H1 (cell line): ENCODE results near the gene ZFAND3. TPM values are rescaled to one million over a fixed set of nuclear protein-coding genes. Genes with fewer than 3 reads are reported as not detected.

Source experiments
- CTCF ChIA-PET: fragments of 300-600 bp; sonication (Branson Sonifier 250); formaldehyde crosslinking; loops from one replicate; lab custom pipeline; 2021; ENCODE audit not compliant: partially characterized antibody; lab: Charles Lee
- POLR2A ChIA-PET: fragments of 300-600 bp; sonication (Branson Sonifier 250); formaldehyde crosslinking; loops from one replicate; lab custom pipeline; 2021; ENCODE audit warnings: inconsistent platforms; ENCODE audit not compliant: partially characterized antibody; lab: Charles Lee
- DNase-seq, 2 experiments: peaks; one replicate each; pipeline versions ENCODE4 v3.0.0 to v3.0.0-alpha.2; 2010 to 2022; ENCODE audit warnings: low spot score in 2 of 2, low read depth in 1 of 2, mixed read lengths in 1 of 2
- FAIRE-seq: peaks from 2 replicates; lab custom pipeline; 2011; peaks lifted over from hg19 to GRCh38; lab: Jason Lieb, UNC
- H2AFZ ChIP-seq: 2 replicates; pipeline ENCODE4 v1.8.1; 2012; ENCODE audit warnings: low read length, inconsistent platforms
- H2AK5ac ChIP-seq: 2 replicates; pipeline ENCODE4 v1.6.1; 2013; ENCODE audit warnings: low read depth, low read length
- H2BK120ac ChIP-seq: replicated peaks from 2 replicates; pipeline ENCODE3; 2013; ENCODE audit warnings: low read depth, low read length, inconsistent platforms
- H2BK12ac ChIP-seq: 2 replicates; pipeline ENCODE4 v1.6.1; 2013; ENCODE audit warnings: low read depth, low read length
- H2BK15ac ChIP-seq: 2 replicates; pipeline ENCODE4 v1.6.1; 2013; ENCODE audit warnings: low read length
- H2BK20ac ChIP-seq: 2 replicates; pipeline ENCODE4 v1.6.1; 2013; ENCODE audit warnings: low read length
- H2BK5ac ChIP-seq: 2 replicates; pipeline ENCODE4 v1.6.1; 2013; ENCODE audit warnings: low read depth, low read length
- H3K14ac ChIP-seq: 2 replicates; pipeline ENCODE4 v1.6.1; 2013; ENCODE audit warnings: inconsistent platforms; ENCODE audit not compliant: insufficient read length
- H3K18ac ChIP-seq: 2 replicates; pipeline ENCODE4 v1.6.1; 2013; ENCODE audit warnings: low read length; ENCODE audit errors: extremely low read depth
- H3K23ac ChIP-seq: 2 replicates; pipeline ENCODE4 v1.6.1; 2013; ENCODE audit warnings: inconsistent platforms; ENCODE audit not compliant: insufficient read length
- H3K23me2 ChIP-seq: 2 replicates; pipeline ENCODE4 v1.6.1; 2013; ENCODE audit warnings: low read depth, low read length
- H3K27ac ChIP-seq: 2 replicates; pipeline ENCODE4 v1.6.1; 2011; ENCODE audit warnings: low read depth, low read length, inconsistent platforms
- H3K27me3 ChIP-seq, 4 experiments: replicated peaks in 1 of 4; 1 replicate in 1 of 4; 2 replicates in 3 of 4; pipeline versions ENCODE4 v1.6.1 to v1.8.1; 2011 to 2013; ENCODE audit warnings: low read length in 3 of 4, mild to moderate bottlenecking in 3 of 4, inconsistent platforms in 2 of 4, mixed read lengths in 2 of 4, moderate library complexity in 1 of 4; ENCODE audit not compliant: control insufficient read depth in 3 of 4, insufficient read depth in 3 of 4; ENCODE audit errors: extremely low read depth in 1 of 4
- H3K36me3 ChIP-seq, 4 experiments: 2 replicates each; pipeline versions ENCODE4 v1.6.1 to v1.8.1; 2011 to 2013; ENCODE audit warnings: mild to moderate bottlenecking in 4 of 4, low read length in 3 of 4, moderate library complexity in 2 of 4, control low read depth in 1 of 4, inconsistent platforms in 1 of 4; ENCODE audit not compliant: insufficient read depth in 4 of 4, control insufficient read depth in 2 of 4
- H3K4ac ChIP-seq: replicated peaks from 2 replicates; pipeline ENCODE3; 2013; ENCODE audit warnings: low read length, low read depth, mixed read lengths, inconsistent platforms; ENCODE audit not compliant: insufficient read length
- H3K4me1 ChIP-seq, 4 experiments: replicated peaks in 1 of 4; 1 replicate in 1 of 4; 2 replicates in 3 of 4; pipeline versions ENCODE4 v1.6.1 to v1.8.1; 2011 to 2013; ENCODE audit warnings: low read length in 3 of 4, inconsistent platforms in 2 of 4, mixed read lengths in 1 of 4; ENCODE audit not compliant: insufficient read depth in 4 of 4, control insufficient read depth in 3 of 4
- H3K4me2 ChIP-seq, 2 experiments: 2 replicates each; pipeline versions ENCODE4 v1.6.1 to v1.8.1; 2011 to 2013; ENCODE audit warnings: low read depth in 2 of 2, low read length in 2 of 2, control low read depth in 1 of 2, inconsistent platforms in 1 of 2, mild to moderate bottlenecking in 1 of 2; ENCODE audit not compliant: insufficient read depth in 1 of 2
- H3K4me3 ChIP-seq, 4 experiments: fragments of 200-600, 300-600 bp in 1 of 4; sonication (generic), shearing (Covaris generic), sonication (Bioruptor Twin) in 1 of 4; 2 replicates each; pipeline versions ENCODE4 v1.5.1 to v1.8.1; 2011 to 2016; ENCODE audit warnings: low read length in 4 of 4, low read depth in 3 of 4, control low read depth in 2 of 4, inconsistent platforms in 2 of 4, mild to moderate bottlenecking in 2 of 4, mixed read lengths in 1 of 4, moderate library complexity in 1 of 4; ENCODE audit not compliant: insufficient read depth in 2 of 4; ENCODE audit errors: extremely low read depth in 1 of 4
- H3K56ac ChIP-seq: replicated peaks from 2 replicates; pipeline ENCODE3; 2013; ENCODE audit warnings: low read depth, mild to moderate bottlenecking, mixed read lengths, low read length, inconsistent platforms; ENCODE audit not compliant: insufficient read length
- H3K79me1 ChIP-seq: 2 replicates; pipeline ENCODE4 v1.6.1; 2013; ENCODE audit warnings: low read depth, low read length, control low read depth
- H3K79me2 ChIP-seq, 2 experiments: 2 replicates each; pipeline versions ENCODE4 v1.6.1 to v1.8.1; 2012 to 2013; ENCODE audit warnings: low read length in 2 of 2, mild to moderate bottlenecking in 2 of 2, inconsistent platforms in 1 of 2; ENCODE audit not compliant: insufficient read depth in 2 of 2, control insufficient read depth in 1 of 2
- H3K9ac ChIP-seq, 4 experiments: replicated peaks in 1 of 4; 1 replicate in 1 of 4; 2 replicates in 3 of 4; pipeline versions ENCODE4 v1.6.1 to v1.8.1; 2011 to 2013; ENCODE audit warnings: low read depth in 3 of 4, low read length in 3 of 4, control low read depth in 2 of 4, mild to moderate bottlenecking in 2 of 4, moderate library complexity in 2 of 4, inconsistent platforms in 1 of 4; ENCODE audit errors: extremely low read depth in 1 of 4
- H3K9me3 ChIP-seq, 2 experiments: 2 replicates each; pipeline versions ENCODE4 v1.6.1 to v1.8.1; 2012 to 2013; ENCODE audit warnings: mild to moderate bottlenecking in 2 of 2, moderate library complexity in 2 of 2, control low read depth in 1 of 2, inconsistent platforms in 1 of 2, low read depth in 1 of 2, low read length in 1 of 2, mixed read lengths in 1 of 2; ENCODE audit not compliant: insufficient read depth in 2 of 2
- H4K20me1 ChIP-seq, 2 experiments: replicated peaks in 1 of 2; 2 replicates each; pipeline versions ENCODE3 to v1.8.1; 2011 to 2013; ENCODE audit warnings: inconsistent platforms in 2 of 2, low read length in 2 of 2, mild to moderate bottlenecking in 1 of 2; ENCODE audit not compliant: insufficient read depth in 2 of 2, control insufficient read depth in 1 of 2
- H4K5ac ChIP-seq: 2 replicates; pipeline ENCODE4 v1.6.1; 2013; ENCODE audit warnings: low read length, low read depth, mixed read lengths, inconsistent platforms; ENCODE audit not compliant: insufficient read length
- H4K8ac ChIP-seq: 2 replicates; pipeline ENCODE4 v1.8.0; 2013; ENCODE audit warnings: mild to moderate bottlenecking, moderate library complexity, low read length, inconsistent platforms; ENCODE audit not compliant: insufficient read depth; ENCODE audit errors: extremely low read depth
- H4K91ac ChIP-seq: replicated peaks from 2 replicates; pipeline ENCODE3; 2013; ENCODE audit warnings: low read length, mixed read lengths, inconsistent platforms; ENCODE audit not compliant: insufficient read length
- BRCA1 ChIP-seq: IDR thresholded peaks from 2 replicates; pipeline ENCODE4 v1.6.1; 2012; ENCODE audit warnings: low read depth, low read length, improper control_type of control experiment
- CBX5 ChIP-seq: fragments of 300-800, 300-1000 bp; sonication (generic); IDR thresholded peaks from 2 replicates; pipeline ENCODE4 v1.7.1; 2016; ENCODE audit warnings: antibody characterized with exemption, low read length, low read depth
- GTF2F1 ChIP-seq: IDR thresholded peaks from 2 replicates; pipeline ENCODE4 v1.6.1; 2012; ENCODE audit warnings: low read depth, low read length, improper control_type of control experiment, borderline replicate concordance
- TBP ChIP-seq: IDR thresholded peaks from 2 replicates; pipeline ENCODE4 v1.6.1; 2011; ENCODE audit warnings: low read depth, low read length, improper control_type of control experiment
- WGBS, 2 experiments: shearing (Covaris generic) in 1 of 2; methylation state at CpG; one replicate each; pipeline versions ENCODE4 v1.1.6 to v1.1.7; 2013 to 2015; ENCODE audit warnings: low lambda C conversion rate in 2 of 2, mixed read lengths in 2 of 2, inconsistent platforms in 1 of 2, low coverage in 1 of 2, missing lambda C conversion rate in 1 of 2; ENCODE audit not compliant: insufficient replicate concordance in 2 of 2, insufficient coverage in 1 of 2, insufficient read length in 1 of 2; ENCODE audit errors: extremely low coverage in 1 of 2, missing lambda C conversion rate in 1 of 2; 5-methylcytosine and 5-hydroxymethylcytosine counted together
- polyA plus RNA-seq, 7 experiments: library from polyadenylated mRNA; depleted of rRNA in 3 of 7; stranded (reverse) in 5 of 7; unstranded in 2 of 7; fragments of >200 nt in 5 of 7; fragments of 200-250 nt in 2 of 7; gene quantifications; 1 replicate in 5 of 7; 2 replicates in 1 of 7; 4 replicates in 1 of 7; pipeline versions ENCODE4 v1.2.1 to v1.2.3, GENCODE V29; 2011 to 2013; ENCODE audit warnings: missing spikeins in 2 of 7, mixed read lengths in 2 of 7
- total RNA-seq: library from RNA; stranded (reverse); fragmentation: NEBNext Ultra II Directional; extraction: Animal tissue kit (Norgen Biotek cat#: 25700); gene quantifications from 2 replicates; pipeline ENCODE4 v1.2.1, GENCODE V29; 2021

ZFAND3 gene
- total and polyA plus RNA-seq, 2 of the 8 experiments (the other 6 are each of a cell fraction or from before 2014, with no cell fraction given): 13.0 to 51.3 TPM

- no peaks in the 10 kb centered on the region; the same call in 1 of the 2 replicates for H3K79me1 ChIP-seq
- no peak overlapping the region for H4K5ac ChIP-seq
- peaks cover 0 to 2% (median 0%) of the 10 kb centered on the region in 4 experiments; a peak in 1 of 7 replicates for H3K4me1 ChIP-seq
- H3K27ac ChIP-seq: no peak overlapping the region
- no peak for DNase-seq
- no peak overlapping the region for H3K4me2 ChIP-seq
- H3K4ac ChIP-seq: no peak overlapping the region
- no peak overlapping the region for H2BK15ac ChIP-seq
- 90% methylated on average over 3 of the region's 3 CpGs; no CpG with 5 or more reads in 1 of the 2 experiments for WGBS, 2 experiments
- CTCF ChIA-PET: interaction anchor here (0.6 to 1.2 kb wide), 4 partner anchors 15 to 247 kb away, joined by 3 to 7 read pairs (median 4); no protein-coding TSS in a partner anchor
- FAIRE-seq: no peak
- POLR2A ChIA-PET: interaction anchor here (0.8 to 1.5 kb wide), 2 partner anchors 19 to 170 kb away, joined by 3 read pairs; no protein-coding TSS in a partner anchor
- H3K9me3 ChIP-seq: no peaks in the 10 kb centered on the region
- H3K36me3 ChIP-seq: no peaks in the 10 kb centered on the region
- no peak overlapping the region for H3K23ac ChIP-seq
- no peak overlapping the region for H2BK12ac ChIP-seq
- H3K9ac ChIP-seq: no peak overlapping the region
- peaks cover 0 to 58% of the 10 kb centered on the region in 2 experiments; a peak in 3 of 4 replicates for H3K79me2 ChIP-seq
- H4K20me1 ChIP-seq: peaks cover 0 to 1% of the 10 kb centered on the region in 2 experiments
- no peak overlapping the region for H3K18ac ChIP-seq
- no peak overlapping the region for H2BK120ac ChIP-seq
- no peak overlapping the region for H4K8ac ChIP-seq
- no peak overlapping the region for H2AFZ ChIP-seq
- no peaks in the 10 kb centered on the region for H3K27me3 ChIP-seq
- H2BK5ac ChIP-seq: no peak overlapping the region
- no peak overlapping the region for H3K14ac ChIP-seq
- H2BK20ac ChIP-seq: no peak overlapping the region
- no peaks in the 10 kb centered on the region for H3K23me2 ChIP-seq
- no peak overlapping the region for H2AK5ac ChIP-seq
- no peak overlapping the region for H4K91ac ChIP-seq
- no peak overlapping the region for H3K56ac ChIP-seq
- H3K4me3 ChIP-seq: no peak overlapping the region
- TF ChIP-seq GTF2F1 (no peak), CBX5 (no peak), TBP (no peak), BRCA1 (no peak)
Observed at GRCh38 chr6:37988696-37989095, 169.2 kb downstream of the ZFAND3 start.
